ENCODE measurements around the gene GAS7.
A peak's percentile ranks its signal among the peaks of the same experiment; 100 is the strongest.
"Not testable (repeated sequence)": the region's sequence is repeated elsewhere in the genome, so short reads cannot be mapped to it uniquely, and the experiment has no call there.

The GAS7 gene

GRCh38 chr17:9932491-9932890 lies 265.9 kb downstream of the GAS7 start:
- no peak for DNase-seq

DNA sequence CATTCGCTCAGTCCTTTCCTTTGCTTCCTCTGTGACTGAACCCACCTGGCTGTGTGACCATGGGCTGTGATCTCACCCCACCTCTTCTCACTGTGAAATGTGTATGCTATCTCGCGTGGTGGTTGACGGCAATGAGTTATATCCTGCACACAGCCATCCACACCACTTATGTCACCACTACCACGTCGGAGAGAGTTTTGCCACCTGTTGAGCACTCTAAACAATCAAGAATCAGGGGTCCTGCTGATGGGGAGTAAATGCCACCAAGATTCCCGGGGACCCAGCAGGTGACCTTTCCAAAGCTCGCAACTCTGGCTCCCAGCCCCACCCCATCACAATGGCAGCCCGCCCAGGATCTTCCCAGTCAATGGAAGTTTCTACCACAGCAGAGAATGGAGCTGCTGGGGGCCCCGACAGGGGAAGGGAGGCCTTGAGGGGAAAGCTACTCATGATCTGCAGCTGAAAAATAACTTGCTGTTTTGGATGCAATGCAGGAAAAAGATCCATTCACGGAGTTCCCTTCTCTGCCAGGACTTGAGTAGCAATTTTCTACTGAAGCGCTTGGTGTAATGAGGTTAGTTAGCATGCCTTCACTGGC lies 267.2 kb downstream of the GAS7 start:
- no peak for DNase-seq

- DNase-seq = no peak
Measured at GRCh38 chr17:9929871-9930270, 268.5 kb downstream of the GAS7 start.

GRCh38 chr17:9928601-9929333 lies 269.6 kb downstream of the GAS7 start:
- DNase-seq = peak; percentile 44 to 64

GRCh38 chr17:9926150-9926804 lies 272.1 kb downstream of the GAS7 start:
- no peak for DNase-seq

DNA sequence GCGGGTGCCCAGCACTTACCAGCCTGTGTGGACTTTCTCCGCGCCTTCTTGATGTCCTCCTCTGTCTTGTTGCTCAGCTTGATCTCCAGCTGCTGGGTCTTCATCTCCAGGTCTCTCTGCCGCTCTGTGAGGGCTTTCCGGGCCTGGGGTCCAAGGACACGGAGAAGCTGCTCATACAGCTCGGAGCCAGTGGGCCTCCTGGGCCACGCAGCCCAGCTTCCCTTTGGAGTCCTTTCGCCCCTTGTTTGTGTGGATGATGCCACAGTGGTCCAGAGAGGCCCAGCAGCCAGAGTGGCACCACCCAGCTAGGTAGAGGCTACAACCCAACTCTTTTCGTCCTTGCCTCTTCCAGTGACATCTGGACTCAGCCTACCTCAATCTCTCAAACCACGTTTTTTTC lies 272.9 kb downstream of the GAS7 start:
- no peak for DNase-seq

GRCh38 chr17:9924735-9925191 lies 273.6 kb downstream of the GAS7 start:
- DNase-seq = peak; percentile 26 to 70

GRCh38 chr17:9922012-9922848 lies 276.2 kb downstream of the GAS7 start:
- no peak for DNase-seq

DNA sequence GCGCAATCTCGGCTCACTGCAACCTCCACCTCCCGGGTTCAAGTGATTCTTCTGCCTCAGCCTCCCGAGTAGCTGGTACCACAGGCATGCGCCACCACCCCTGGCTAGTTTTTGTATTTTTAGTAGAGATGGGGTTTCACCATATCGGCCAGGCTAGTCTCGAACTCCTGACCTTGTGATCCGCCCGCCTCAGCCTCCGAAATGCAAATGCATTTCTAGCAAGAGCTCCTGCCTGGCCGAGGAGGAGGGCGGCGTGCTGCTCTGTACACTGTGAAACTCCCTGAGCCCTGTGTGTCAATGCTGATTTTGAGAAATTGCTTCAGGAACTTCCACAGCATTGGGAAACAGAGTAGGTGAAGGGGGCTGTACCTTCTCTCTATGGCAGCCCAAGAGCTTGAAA lies 277.2 kb downstream of the GAS7 start:
- not testable (repeated sequence) for DNase-seq

DNA sequence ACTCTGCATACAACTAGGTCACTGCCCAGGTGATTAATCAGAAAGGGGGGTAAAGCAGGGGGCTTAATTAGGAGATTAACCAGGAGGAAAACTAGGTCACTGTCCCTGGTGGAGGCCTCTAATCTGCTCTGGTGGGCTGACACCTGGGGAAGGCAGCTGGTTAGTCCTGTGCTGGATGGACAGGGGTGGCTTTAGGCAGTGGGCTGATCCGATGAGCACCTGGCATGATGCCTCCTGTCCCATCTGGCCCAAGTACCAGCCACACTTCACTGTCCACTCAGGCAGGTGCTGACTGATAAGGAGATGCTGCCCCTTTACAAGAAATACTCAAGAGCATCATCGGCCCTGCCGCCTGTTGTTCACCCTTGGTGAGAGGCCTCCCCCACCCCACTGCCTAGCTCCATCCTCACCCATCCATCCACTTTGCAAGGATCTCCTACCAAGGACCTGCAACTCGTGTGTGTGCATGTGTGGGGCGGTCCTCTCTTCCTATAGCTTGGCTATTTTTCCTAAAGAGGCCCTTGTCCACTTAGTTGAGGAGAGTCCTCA lies 279.5 kb downstream of the GAS7 start:
- no peak for DNase-seq

- no peak for DNase-seq
Measured at GRCh38 chr17:9918352-9918751, 280.1 kb downstream of the GAS7 start.

- DNase-seq = no peak
Measured at GRCh38 chr17:9917801-9918200, 280.6 kb downstream of the GAS7 start.

- DNase-seq = no peak
Measured at GRCh38 chr17:9917131-9917530, 281.3 kb downstream of the GAS7 start.

DNA sequence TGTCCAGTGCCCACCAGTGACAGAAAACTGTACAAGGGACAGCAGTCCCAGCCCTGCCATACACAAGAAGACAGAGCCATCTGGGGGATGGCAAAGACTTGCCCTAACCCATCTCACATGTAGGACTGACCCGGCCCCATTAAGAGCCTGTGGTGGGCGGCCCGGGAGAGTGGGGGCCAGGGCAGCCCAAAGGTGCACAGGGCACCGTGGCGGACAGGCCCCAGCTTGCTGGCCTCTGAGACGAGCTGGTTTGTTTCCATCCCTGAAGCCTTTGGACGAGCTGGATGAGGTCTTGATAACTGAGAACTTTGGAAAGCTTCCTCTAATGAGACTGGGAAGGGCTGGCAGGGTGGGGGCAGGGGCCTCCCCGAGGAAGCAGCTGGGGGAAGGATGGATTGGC lies 282.3 kb downstream of the GAS7 start:
- no peak for DNase-seq

DNA sequence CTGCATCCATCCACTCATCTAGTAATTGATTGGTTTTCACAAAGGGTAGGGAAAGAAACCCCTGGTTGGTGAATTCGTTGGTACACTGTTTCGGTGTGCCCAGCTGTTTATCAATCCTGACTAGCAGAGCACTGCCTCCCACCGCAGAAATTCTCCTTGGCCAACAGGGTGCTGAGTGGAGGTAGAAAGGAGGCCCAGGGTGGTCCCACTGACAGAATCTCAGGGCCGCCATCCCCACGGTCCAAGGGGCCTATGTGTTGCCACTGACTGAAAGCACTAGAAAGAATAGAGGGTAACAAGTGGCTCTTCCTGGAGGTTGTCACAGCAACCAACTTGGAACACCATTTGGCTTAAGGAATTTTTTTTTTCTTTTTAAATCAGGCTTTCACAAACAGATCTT lies 284.9 kb downstream of the GAS7 start:
- no peak for DNase-seq

- DNase-seq = no peak
Measured at GRCh38 chr17:9912121-9913099, 286.0 kb downstream of the GAS7 start.

GRCh38 chr17:9911089-9911488 lies 287.3 kb downstream of the GAS7 start:
- DNase-seq = no peak

DNA sequence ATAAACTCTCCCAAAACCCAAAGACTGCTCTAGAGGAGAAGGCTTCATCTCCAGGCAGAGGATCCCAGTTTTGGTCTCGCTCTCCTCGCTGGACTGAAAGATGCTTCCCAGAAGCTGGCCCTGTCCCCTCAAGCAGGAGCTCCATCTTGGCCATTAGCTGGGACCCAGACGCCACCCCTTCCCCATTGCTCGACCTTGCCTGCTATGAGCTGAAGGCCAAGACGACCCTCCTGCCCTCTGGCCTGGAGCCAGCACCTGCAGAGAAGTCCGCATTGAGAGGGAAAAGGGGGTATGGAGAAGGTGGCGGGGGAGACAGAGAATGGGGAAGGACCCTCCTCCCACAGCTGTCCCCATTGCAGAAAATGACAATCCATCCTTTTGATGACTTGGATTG lies 289.8 kb downstream of the GAS7 start:
- DNase-seq = no peak

DNA sequence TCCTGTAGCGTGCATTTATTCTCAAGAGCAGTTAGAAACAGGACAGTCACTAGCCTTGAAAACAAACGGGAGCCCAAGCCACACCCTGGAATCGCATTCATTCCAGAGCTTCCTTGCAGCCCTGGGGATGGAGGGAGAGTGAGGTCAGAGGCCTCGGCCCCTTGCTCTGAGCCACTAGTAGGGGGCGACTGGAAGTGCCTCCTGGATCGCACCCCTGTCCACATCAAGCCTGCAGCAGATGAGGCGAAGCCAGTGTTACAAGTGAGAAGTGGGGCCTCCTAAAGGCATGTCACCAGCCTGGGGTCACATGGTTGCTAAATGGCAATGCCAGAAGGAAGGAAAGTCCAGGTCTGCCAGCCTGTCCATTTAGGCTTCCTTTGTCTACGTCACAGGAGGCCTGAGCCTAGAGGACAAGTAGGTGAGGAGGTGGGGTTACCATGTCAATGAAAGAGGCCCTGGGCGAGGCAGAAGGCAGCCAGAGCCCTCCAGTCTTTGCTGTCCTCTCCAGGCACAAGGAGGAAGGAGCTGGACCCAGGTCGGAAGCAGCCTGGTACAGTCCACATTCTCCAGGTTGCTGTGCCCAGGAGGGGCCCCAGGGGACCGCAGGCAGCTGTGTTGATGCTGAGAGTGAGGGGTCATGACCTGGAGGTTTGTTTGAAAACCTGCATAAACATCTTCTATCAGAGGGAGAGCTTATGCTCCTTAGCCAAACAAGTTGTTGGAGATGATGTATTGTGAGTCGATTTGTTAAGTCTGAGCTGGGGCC lies 290.3 kb downstream of the GAS7 start:
- DNase-seq = no peak

DNA sequence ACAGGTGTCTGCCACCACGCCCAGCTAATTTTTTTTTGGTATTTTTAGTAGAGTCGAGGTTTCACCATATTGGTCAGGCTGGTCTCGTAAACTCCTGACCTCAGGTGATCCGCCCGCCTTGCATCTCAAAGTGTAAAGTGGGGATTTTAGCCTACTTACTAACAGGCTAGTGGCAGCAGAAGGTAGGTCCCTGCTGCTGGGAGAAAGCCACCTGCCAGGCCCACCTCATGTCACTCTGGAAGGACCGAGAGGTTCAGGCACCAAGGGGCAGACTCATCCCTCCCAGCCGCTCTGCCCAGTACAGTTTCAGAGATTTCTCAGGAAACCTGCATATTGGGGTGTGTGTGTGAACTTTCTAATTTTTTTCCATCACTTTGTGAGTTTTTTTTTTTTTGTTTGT lies 291.3 kb downstream of the GAS7 start:
- no peak for DNase-seq

GRCh38 chr17:9906616-9907015 lies 291.8 kb downstream of the GAS7 start:
- no peak for DNase-seq
